Measurements from ENCODE around the gene AP1G2. TPM values are rescaled to one million over a fixed set of nuclear protein-coding genes. Genes with fewer than 3 reads are reported as not detected.
A peak's percentile ranks its signal among the peaks of the same experiment; 100 is the strongest.

The AP1G2 gene
- total and polyA plus RNA-seq, 2 of the 13 experiments (the other 11 are each of a cell fraction or from before 2014, with no cell fraction given) = 96.9 to 611 TPM

DNA sequence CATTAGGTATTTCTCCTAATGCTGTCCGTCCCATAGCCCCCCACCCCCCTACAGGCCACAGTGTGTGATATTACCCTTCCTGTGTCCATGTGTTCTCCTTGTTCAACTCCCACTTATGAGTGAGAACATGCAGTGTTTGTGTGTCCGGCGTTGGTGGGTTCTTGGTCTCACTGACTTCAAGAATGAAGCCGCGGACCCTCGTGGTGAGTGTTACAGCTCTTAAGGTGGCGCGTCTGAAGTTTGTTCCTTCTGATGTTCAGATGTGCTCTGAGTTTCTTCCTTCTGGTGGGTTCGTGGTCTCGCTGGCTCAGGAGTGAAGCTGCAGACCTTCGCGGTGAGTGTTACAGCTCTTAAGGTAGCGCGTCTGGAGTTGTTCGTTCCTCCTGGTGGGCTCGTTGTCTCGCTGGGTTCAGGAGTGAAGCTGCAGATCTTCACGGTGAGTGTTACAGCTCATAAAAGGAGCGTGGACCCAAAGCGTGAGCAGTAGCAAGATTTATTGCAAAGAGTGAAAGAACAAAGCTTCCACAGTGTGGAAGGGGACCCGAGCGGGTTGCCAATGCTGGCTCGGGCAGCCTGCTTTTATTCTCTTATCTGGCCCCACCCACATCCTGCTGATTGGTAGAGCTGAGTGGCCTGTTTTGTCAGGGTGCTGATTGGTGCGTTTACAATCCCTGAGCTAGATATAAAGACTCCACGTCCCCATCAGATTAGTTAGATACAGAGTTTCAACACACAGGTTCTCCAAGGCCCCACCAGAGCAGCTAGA, 16.4 kb upstream of the AP1G2 start (continued):
- TF ChIP-seq U2AF1 (optimal IDR thresholded peaks at IDR 0.05; ENCODE audit: low read depth, low read length) = peak; percentile 28
- TF ChIP-seq, protein P1, sequence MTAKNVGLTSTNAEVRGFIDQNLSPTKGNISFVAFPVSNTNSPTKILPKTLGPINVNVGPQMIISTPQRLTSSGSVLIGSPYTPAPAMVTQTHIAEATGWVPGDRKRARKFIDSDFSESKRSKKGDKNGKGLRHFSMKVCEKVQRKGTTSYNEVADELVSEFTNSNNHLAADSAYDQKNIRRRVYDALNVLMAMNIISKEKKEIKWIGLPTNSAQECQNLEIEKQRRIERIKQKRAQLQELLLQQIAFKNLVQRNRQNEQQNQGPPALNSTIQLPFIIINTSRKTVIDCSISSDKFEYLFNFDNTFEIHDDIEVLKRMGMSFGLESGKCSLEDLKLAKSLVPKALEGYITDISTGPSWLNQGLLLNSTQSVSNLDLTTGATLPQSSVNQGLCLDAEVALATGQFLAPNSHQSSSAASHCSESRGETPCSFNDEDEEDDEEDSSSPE (CRISPR knock-in tag; IDR thresholded peaks at IDR 0.05) = peak; percentile 63; the same call in 1 of the 2 replicates
- TF ChIP-seq, protein P2, sequence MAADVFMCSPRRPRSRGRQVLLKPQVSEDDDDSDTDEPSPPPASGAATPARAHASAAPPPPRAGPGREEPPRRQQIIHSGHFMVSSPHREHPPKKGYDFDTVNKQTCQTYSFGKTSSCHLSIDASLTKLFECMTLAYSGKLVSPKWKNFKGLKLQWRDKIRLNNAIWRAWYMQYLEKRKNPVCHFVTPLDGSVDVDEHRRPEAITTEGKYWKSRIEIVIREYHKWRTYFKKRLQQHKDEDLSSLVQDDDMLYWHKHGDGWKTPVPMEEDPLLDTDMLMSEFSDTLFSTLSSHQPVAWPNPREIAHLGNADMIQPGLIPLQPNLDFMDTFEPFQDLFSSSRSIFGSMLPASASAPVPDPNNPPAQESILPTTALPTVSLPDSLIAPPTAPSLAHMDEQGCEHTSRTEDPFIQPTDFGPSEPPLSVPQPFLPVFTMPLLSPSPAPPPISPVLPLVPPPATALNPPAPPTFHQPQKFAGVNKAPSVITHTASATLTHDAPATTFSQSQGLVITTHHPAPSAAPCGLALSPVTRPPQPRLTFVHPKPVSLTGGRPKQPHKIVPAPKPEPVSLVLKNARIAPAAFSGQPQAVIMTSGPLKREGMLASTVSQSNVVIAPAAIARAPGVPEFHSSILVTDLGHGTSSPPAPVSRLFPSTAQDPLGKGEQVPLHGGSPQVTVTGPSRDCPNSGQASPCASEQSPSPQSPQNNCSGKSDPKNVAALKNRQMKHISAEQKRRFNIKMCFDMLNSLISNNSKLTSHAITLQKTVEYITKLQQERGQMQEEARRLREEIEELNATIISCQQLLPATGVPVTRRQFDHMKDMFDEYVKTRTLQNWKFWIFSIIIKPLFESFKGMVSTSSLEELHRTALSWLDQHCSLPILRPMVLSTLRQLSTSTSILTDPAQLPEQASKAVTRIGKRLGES (CRISPR knock-in tag; IDR thresholded peaks at IDR 0.05; ENCODE audit: borderline replicate concordance) = peak; percentile 68; the same call in 1 of the 2 replicates
- TF ChIP-seq ZBTB3 (CRISPR knock-in tag; IDR thresholded peaks at IDR 0.05; ENCODE audit: borderline replicate concordance, low read depth) = peak; percentile 85
- peak; percentile 70; the same call in 1 of the 2 replicates for TF ChIP-seq ZSCAN25 (CRISPR knock-in tag; IDR thresholded peaks at IDR 0.05)
- TF ChIP-seq NR2F2 (IDR thresholded peaks at IDR 0.05; ENCODE audit: borderline replicate concordance, low read depth) = peak; percentile 33; the same call in 1 of the 2 replicates
- peak; percentile 62; the same call in 1 of the 2 replicates for TF ChIP-seq NAIF1 (CRISPR knock-in tag; IDR thresholded peaks at IDR 0.05; ENCODE audit: borderline replicate concordance)
- peak; percentile 65; the same call in 1 of the 2 replicates for TF ChIP-seq MYC (CRISPR knock-in tag; IDR thresholded peaks at IDR 0.05; ENCODE audit: borderline replicate concordance)
- peak; percentile 66 for TF ChIP-seq RARA (CRISPR knock-in tag; IDR thresholded peaks at IDR 0.05)
- 0 out of 2 replicates have a peak, but pooled peaks have one; percentile 44 for TF ChIP-seq ZNF24 (IDR thresholded peaks at IDR 0.05)
- TF ChIP-seq MED1 (CRISPR knock-in tag; IDR thresholded peaks at IDR 0.05) = peak; percentile 91
- TF ChIP-seq, protein P3, sequence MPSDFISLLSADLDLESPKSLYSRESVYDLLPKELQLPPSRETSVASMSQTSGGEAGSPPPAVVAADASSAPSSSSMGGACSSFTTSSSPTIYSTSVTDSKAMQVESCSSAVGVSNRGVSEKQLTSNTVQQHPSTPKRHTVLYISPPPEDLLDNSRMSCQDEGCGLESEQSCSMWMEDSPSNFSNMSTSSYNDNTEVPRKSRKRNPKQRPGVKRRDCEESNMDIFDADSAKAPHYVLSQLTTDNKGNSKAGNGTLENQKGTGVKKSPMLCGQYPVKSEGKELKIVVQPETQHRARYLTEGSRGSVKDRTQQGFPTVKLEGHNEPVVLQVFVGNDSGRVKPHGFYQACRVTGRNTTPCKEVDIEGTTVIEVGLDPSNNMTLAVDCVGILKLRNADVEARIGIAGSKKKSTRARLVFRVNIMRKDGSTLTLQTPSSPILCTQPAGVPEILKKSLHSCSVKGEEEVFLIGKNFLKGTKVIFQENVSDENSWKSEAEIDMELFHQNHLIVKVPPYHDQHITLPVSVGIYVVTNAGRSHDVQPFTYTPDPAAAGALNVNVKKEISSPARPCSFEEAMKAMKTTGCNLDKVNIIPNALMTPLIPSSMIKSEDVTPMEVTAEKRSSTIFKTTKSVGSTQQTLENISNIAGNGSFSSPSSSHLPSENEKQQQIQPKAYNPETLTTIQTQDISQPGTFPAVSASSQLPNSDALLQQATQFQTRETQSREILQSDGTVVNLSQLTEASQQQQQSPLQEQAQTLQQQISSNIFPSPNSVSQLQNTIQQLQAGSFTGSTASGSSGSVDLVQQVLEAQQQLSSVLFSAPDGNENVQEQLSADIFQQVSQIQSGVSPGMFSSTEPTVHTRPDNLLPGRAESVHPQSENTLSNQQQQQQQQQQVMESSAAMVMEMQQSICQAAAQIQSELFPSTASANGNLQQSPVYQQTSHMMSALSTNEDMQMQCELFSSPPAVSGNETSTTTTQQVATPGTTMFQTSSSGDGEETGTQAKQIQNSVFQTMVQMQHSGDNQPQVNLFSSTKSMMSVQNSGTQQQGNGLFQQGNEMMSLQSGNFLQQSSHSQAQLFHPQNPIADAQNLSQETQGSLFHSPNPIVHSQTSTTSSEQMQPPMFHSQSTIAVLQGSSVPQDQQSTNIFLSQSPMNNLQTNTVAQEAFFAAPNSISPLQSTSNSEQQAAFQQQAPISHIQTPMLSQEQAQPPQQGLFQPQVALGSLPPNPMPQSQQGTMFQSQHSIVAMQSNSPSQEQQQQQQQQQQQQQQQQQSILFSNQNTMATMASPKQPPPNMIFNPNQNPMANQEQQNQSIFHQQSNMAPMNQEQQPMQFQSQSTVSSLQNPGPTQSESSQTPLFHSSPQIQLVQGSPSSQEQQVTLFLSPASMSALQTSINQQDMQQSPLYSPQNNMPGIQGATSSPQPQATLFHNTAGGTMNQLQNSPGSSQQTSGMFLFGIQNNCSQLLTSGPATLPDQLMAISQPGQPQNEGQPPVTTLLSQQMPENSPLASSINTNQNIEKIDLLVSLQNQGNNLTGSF (CRISPR knock-in tag; IDR thresholded peaks at IDR 0.05) = peak; percentile 66; the same call in 1 of the 2 replicates
- TF ChIP-seq ZNF430 (CRISPR knock-in tag; IDR thresholded peaks at IDR 0.05) = peak; percentile 99
- TF ChIP-seq, protein P4, sequence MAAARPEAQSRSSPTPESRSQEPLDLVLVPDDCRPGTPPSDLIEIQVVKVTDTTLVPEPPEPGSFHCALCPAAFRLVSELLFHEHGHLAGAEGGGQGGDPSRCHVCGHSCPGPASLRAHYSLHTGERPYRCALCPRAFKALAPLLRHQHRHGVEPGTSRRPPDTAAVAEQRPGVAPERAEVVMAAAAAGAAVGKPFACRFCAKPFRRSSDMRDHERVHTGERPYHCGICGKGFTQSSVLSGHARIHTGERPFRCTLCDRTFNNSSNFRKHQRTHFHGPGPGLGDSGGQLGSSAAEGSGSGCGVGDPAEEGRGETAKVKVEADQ (CRISPR knock-in tag; IDR thresholded peaks at IDR 0.05; ENCODE audit: borderline replicate concordance) = peak; percentile 61; the same call in 1 of the 2 replicates
- TF ChIP-seq ZNF234 (CRISPR knock-in tag; conservative IDR thresholded peaks at IDR 0.05) = peak; percentile 96
- TF ChIP-seq TARDBP (CRISPR knock-in tag; IDR thresholded peaks at IDR 0.05) = peak; percentile 94
- TF ChIP-seq ARHGAP35 (CRISPR knock-in tag; IDR thresholded peaks at IDR 0.05; ENCODE audit: borderline replicate concordance) = peak; percentile 97; the same call in 1 of the 2 replicates
- TF ChIP-seq CBX5 (CRISPR knock-in tag; IDR thresholded peaks at IDR 0.05; ENCODE audit: borderline replicate concordance) = peak; percentile 92
